ENCODE measurements around the gene GALNT16. TPM values are rescaled to one million over a fixed set of nuclear protein-coding genes. Genes with fewer than 3 reads are reported as not detected.
"Not testable (repeated sequence)": the region's sequence is repeated elsewhere in the genome, so short reads cannot be mapped to it uniquely, and the experiment has no call there.

The GALNT16 gene
- total RNA-seq, 1 experiment from 2014 or later, result 12.6 TPM

- DNase-seq (ENCODE audit: low read depth), result no peak
These were observed 100.6 kb downstream of the GALNT16 start for GRCh38 chr14:69360438-69361108.

GRCh38 chr14:69363055-69363454 is 103.1 kb downstream of the GALNT16 start:
- peak; percentile 25 for DNase-seq (ENCODE audit: low read depth)

DNA sequence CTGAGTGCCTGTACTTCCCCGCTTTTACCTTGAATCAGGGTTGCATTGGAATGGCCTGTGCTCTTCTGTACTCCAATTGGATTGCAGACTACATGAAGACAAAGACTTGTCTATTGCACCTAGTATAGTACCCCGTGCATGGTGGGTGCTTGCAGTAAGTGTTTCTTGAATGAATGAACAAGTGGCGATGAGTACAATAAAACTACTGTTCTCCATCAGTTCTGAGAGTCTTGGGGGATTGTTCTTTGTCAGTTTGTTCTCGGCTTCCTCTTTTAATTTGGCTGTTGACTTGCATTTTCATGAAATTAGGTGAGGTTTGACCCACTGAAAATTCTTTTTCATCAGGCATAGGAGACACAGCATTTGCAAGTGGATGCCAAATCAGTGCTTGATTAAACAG is 104.0 kb downstream of the GALNT16 start:
- no peak for DNase-seq (ENCODE audit: low read depth)

- no peak for DNase-seq (ENCODE audit: low read depth)
These were observed 104.4 kb downstream of the GALNT16 start for GRCh38 chr14:69364378-69364777.

- no peak for DNase-seq (ENCODE audit: low read depth)
These were observed 106.1 kb downstream of the GALNT16 start for GRCh38 chr14:69366069-69366468.

DNA sequence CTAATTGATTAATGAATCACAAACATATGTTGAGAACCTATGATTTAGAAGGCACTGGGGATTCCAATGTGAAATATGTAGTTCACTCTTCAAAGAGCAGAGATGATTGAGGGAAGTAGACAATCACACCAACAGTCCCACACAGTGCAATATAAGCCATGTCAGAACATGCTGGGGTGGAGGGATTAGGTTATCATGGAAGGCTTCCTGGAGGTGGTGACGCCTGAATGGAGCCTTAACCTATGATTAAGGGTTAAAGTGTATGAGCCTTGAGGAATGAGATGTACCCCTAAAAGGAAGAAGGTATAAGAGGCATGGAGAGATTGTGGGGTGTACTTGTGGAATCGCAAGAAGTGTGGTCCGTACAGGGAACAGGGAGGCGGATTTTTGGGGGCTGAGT is 106.8 kb downstream of the GALNT16 start:
- no peak for DNase-seq (ENCODE audit: low read depth)

DNA sequence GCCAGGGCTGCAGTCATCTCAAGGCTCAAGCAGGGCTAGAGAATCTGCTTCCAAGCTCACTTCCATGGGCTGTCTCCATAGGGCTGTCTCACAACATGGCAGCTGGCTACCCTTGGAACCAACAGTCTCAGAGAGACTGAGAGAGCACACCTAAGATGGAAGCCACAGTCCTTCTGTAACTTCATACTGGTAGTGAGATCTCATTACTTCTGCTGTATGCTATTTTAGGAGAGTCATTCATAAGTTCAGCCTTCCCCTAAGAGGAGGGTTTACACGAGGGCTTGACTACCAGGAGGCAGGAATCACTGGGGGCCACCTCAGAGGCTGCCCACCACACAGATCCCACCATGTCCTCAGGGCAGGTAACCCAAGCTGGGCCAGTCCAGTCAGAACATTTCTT is 108.4 kb downstream of the GALNT16 start:
- DNase-seq (ENCODE audit: low read depth), result no peak

- no peak for DNase-seq (ENCODE audit: low read depth)
These were observed 110.1 kb downstream of the GALNT16 start for GRCh38 chr14:69370061-69370460.

- no peak for DNase-seq (ENCODE audit: low read depth)
These were observed 112.2 kb downstream of the GALNT16 start for GRCh38 chr14:69372146-69372545.

DNA sequence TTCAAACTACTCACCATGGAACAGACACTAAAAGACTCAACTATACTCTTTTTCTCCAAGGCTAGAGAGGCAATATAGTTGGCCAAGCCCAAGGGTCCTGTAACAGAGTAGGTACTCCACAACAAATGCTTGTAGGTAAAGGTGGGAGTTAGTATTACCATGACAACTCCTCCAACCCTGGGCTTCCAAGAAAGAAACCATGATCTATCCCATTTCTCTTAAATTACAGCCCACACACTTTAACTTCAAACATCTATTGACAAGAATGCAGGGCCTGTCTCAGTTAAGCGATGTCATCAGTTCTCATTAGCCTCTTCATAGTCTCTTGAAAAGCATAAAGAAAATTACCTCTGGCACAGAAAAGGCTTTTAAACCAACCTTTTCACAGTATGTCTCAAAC is 113.1 kb downstream of the GALNT16 start:
- no peak for DNase-seq (ENCODE audit: low read depth)

DNA sequence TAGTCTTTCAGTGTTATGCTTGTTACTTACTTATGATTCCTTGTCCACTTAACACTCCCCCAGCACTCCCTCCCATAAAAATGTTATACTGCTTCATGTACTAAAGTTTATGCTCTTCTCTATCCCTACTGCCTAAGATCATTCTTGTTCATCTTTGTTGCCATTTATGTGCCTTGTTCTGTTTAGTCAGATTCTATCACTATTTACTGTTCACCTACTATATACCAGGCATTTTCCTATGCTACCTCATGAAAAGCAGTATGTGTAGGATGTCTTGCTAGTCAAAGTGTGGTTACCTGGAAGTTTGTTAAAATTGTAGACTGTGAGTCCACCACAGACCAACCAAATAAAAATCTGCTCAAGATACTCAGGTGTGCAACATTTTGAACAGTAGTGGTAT is 114.3 kb downstream of the GALNT16 start:
- no peak for DNase-seq (ENCODE audit: low read depth)

GRCh38 chr14:69375182-69375581 is 115.2 kb downstream of the GALNT16 start:
- no peak for DNase-seq (ENCODE audit: low read depth)

GRCh38 chr14:69375722-69376121 is 115.8 kb downstream of the GALNT16 start:
- DNase-seq (ENCODE audit: low read depth), result no peak

GRCh38 chr14:69376439-69376838 is 116.5 kb downstream of the GALNT16 start:
- DNase-seq (ENCODE audit: low read depth), result peak; percentile 58

GRCh38 chr14:69378274-69378673 is 118.3 kb downstream of the GALNT16 start:
- no peak for DNase-seq (ENCODE audit: low read depth)

GRCh38 chr14:69387311-69387710 is 127.4 kb downstream of the GALNT16 start:
- no peak for DNase-seq (ENCODE audit: low read depth)

DNA sequence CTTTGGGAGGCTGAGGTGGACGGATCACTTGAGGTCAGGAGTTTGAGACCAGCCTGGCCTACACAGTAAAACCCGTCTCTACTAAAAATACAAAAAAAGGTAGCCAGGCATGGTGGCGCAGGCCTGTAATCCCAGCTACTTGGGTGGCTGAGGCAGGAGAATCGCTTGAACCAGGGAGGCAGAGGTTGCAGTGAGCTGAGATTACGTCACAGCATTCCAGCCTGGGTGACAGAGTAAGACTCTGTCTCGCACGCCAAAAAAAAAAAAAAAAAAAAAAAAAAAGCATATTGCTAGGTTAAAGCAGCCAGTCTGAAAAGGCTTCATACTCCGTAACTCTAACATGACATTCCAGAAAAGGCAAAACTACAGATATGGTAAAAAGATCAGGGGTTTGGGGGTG is 131.4 kb downstream of the GALNT16 start:
- DNase-seq (ENCODE audit: low read depth), result not testable (repeated sequence)

DNA sequence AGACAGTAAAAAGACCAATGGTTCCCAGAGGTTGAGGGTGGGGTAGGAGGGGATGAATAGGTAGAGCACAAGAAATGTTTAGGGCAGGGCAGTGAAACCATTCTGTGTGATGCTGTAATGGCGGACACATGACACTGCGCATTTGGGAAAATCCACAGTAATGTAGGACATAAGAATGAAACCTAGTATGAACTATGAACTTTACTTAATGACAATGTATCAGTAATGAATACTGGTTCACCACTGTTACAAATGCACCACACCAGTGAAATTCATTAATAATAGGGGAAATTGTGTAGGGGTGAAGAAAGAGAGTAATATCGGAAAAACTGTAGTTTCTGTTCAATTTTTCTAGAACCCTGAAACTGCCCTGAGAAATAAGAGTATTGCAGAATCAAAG is 132.5 kb downstream of the GALNT16 start:
- DNase-seq (ENCODE audit: low read depth), result no peak

DNA sequence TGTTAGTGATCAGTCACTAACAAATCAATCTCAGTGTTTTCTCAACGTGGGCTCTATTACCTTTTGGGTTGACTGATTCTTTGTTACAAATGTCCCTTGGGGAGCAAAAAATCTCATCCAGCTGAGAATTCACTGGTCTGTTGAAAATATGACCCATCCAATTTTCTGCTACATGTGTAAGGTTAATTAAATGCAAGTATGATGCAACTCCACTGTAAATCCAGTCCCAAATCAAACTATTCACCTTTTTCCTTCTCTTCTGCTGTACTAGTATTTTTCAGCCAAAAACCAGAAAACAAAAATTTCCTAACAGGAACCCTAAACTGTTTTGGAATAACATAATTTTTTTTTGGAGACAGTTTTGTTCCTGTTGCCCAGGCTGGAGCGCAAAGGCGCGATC is 136.0 kb downstream of the GALNT16 start:
- DNase-seq (ENCODE audit: low read depth), result no peak

- DNase-seq (ENCODE audit: low read depth), result peak; percentile 95
These were observed 138.3 kb downstream of the GALNT16 start, which contains the start of the genes ERH and SLC39A9 for GRCh38 chr14:69398053-69398817. Gene ERH (minus strand): TSS chr14:69398299. CDS start chr14:69398233, 66 bp downstream. Gene SLC39A9 (plus strand): TSS chr14:69398692. CDS start chr14:69399370, 678 bp downstream.

GRCh38 chr14:69398818-69399210 is 138.9 kb downstream of the GALNT16 start:
- no peak for DNase-seq (ENCODE audit: low read depth)

DNA sequence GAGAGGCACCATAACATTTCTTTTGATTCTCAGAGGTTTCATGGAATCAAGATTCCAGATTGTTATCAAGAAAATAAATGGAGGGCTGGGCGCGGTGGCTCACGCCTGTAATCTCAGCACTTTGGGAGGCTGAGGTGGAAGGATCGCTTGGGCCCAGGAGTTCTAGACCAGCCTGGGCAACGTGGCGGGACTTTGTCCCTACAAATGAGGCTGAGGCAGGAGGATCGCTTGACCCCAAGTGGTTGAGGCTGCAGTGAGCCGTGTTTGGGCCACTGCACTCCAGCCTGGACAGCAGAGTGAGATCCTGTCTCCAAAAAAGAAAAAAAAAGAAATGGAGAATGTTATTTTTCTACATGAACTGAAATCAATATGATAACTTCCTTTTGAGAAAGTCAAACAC is 139.8 kb downstream of the GALNT16 start:
- DNase-seq (ENCODE audit: low read depth), result no peak

GRCh38 chr14:69400154-69400553 is 140.2 kb downstream of the GALNT16 start:
- no peak for DNase-seq (ENCODE audit: low read depth)
